Mesothelial cell of epicardium (in vitro differentiated cells): ENCODE results near the gene IVD. TPM values are rescaled to one million over a fixed set of nuclear protein-coding genes. Genes with fewer than 3 reads are reported as not detected.
A peak's percentile ranks its signal among the peaks of the same experiment; 100 is the strongest.

Experiments used
- DNase-seq, 2 experiments: peaks; one replicate each; pipeline ENCODE4 v3.0.0; 2021; ENCODE audit warnings: low spot score in 2 of 2; ENCODE audit not compliant: unreplicated experiment in 2 of 2
- H3K27ac Mint-ChIP-seq: 2 replicates; pipeline ENCODE4 v1.8.0; 2021; ENCODE audit warnings: mixed read lengths
- H3K27me3 Mint-ChIP-seq: 2 replicates; pipeline ENCODE4 v1.8.0; 2021; ENCODE audit warnings: low read depth, mixed read lengths
- H3K36me3 Mint-ChIP-seq: 2 replicates; pipeline ENCODE4 v1.8.0; 2021; ENCODE audit warnings: mixed read lengths
- H3K4me1 Mint-ChIP-seq: 2 replicates; pipeline ENCODE4 v1.8.0; 2021; ENCODE audit warnings: mixed read lengths
- H3K4me3 Mint-ChIP-seq: 2 replicates; pipeline ENCODE4 v1.8.0; 2021; ENCODE audit warnings: mild to moderate bottlenecking, moderate library complexity, mixed read lengths
- H3K9me3 Mint-ChIP-seq: 2 replicates; pipeline ENCODE4 v1.8.0; 2021; ENCODE audit warnings: mixed read lengths
- CTCF ChIP-seq: fragments of 200-600 bp; sonication (generic); IDR thresholded peaks from one replicate; pipeline ENCODE4 v1.5.0; 2021; ENCODE audit warnings: antibody characterized with exemption; ENCODE audit not compliant: unreplicated experiment
- total RNA-seq: library from RNA; stranded (reverse); gene quantifications from 3 replicates; pipeline ENCODE4 v1.2.1, GENCODE V29; 2021

The IVD gene
- total RNA-seq, 1 donor from 2014 or later = 117 TPM

DNA sequence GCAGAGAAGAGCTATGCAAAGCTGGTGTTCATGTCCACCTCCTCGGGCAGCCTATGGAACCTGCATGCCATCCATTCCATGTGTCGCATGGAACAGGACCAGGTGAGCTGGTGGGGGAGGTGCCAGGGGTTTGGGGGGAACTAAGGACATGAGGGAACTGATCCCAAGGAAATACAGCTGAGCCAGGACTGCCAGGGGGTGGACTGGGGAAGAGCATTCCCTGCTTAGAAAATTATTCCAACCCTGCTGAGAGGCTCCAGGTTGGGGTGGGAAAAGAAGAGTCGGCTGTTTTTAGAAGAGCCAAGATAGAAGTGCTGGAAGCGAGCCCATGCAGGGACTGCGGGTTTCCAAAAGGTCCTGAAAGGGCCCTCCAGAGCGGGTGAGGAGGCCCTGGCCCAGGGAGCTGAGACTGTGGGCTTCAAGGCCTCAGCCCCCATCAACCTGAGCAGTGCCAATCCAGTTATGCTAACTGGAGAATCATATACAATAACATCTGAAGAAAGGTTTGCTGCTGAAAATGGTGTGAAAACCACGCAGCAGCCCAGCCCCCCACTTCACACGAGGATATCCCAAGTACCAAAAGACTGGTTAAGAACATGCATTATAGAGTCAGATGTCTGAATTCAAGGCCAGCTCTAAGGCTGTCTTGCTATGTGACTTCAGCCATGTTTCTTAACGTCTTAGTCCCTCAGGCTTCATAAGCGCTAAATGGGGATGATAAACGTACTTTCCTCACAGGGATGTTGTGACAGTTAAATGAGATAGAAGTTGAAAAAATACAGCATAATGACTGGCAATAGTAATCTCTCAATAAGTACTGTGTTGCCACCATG, 39.8 kb upstream of the IVD start:
- peaks cover 2% of the 10 kb centered on the region for H3K4me1 Mint-ChIP-seq
- no peak overlapping the region for H3K4me3 Mint-ChIP-seq
- peaks cover 62% of the 10 kb centered on the region for H3K27me3 Mint-ChIP-seq
- no peaks in the 10 kb centered on the region for H3K9me3 Mint-ChIP-seq
- TF ChIP-seq CTCF = no peak
- no peaks in the 10 kb centered on the region for H3K36me3 Mint-ChIP-seq
- no peak for DNase-seq
- no peak overlapping the region for H3K27ac Mint-ChIP-seq

DNA sequence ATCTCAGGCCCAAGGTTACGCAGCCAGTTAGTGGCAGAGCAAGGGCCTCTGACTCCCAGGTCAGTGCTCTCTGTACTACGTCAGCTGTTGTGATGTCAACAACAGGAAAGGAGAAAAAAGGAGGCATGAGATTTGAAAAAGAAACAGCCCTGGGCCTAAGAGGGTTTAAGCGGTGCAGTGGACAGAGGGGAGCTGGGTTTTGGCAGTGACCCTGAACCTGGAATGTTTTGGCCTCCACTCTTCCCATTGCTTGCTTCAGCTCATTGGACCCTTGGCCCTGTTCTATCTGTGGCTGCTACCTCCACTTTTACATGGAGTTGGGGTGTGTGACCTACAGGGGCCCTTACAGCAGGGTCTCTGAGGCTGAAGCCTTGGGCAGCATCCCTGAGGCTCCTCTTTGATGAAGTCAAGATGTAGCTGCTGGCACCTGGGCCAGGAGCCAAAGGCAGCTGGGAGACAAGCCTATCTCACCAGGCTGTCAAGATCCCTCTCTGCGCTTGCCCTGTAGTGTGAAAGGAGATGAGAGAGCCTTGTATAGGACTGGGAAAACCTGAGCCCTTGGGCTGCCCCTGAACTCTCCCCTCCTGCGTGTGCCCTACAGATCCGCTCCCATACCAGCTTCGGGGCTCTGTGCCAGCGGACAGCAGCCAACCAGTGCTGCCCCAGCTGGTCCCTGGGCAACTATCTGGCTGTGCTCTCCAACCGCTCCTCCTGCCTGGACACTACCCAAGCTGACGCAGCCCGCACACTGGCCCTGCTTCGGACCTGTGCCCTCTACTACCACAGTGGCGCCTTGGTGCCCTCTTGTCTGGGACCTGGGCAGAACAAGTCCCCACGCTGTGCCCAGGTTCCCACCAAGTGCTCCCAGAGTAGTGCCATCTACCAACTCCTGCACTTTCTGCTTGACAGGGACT, 38.9 kb upstream of the IVD start:
- no peak for TF ChIP-seq CTCF
- DNase-seq = no peak
- H3K9me3 Mint-ChIP-seq = no peaks in the 10 kb centered on the region
- H3K4me1 Mint-ChIP-seq = peaks cover 2% of the 10 kb centered on the region
- H3K36me3 Mint-ChIP-seq = no peaks in the 10 kb centered on the region
- H3K27me3 Mint-ChIP-seq = peaks cover 56% of the 10 kb centered on the region
- H3K27ac Mint-ChIP-seq = no peak overlapping the region
- H3K4me3 Mint-ChIP-seq = no peak overlapping the region

- TF ChIP-seq CTCF = no peak
- no peak for DNase-seq
- no peak overlapping the region for H3K27ac Mint-ChIP-seq
- no peaks in the 10 kb centered on the region for H3K9me3 Mint-ChIP-seq
- peaks cover 50% of the 10 kb centered on the region for H3K27me3 Mint-ChIP-seq
- H3K36me3 Mint-ChIP-seq = no peaks in the 10 kb centered on the region
- no peak overlapping the region for H3K4me3 Mint-ChIP-seq
- peaks cover 5% of the 10 kb centered on the region for H3K4me1 Mint-ChIP-seq
These were observed 38.3 kb upstream of the IVD start for GRCh38 chr15:40367371-40367685.

DNA sequence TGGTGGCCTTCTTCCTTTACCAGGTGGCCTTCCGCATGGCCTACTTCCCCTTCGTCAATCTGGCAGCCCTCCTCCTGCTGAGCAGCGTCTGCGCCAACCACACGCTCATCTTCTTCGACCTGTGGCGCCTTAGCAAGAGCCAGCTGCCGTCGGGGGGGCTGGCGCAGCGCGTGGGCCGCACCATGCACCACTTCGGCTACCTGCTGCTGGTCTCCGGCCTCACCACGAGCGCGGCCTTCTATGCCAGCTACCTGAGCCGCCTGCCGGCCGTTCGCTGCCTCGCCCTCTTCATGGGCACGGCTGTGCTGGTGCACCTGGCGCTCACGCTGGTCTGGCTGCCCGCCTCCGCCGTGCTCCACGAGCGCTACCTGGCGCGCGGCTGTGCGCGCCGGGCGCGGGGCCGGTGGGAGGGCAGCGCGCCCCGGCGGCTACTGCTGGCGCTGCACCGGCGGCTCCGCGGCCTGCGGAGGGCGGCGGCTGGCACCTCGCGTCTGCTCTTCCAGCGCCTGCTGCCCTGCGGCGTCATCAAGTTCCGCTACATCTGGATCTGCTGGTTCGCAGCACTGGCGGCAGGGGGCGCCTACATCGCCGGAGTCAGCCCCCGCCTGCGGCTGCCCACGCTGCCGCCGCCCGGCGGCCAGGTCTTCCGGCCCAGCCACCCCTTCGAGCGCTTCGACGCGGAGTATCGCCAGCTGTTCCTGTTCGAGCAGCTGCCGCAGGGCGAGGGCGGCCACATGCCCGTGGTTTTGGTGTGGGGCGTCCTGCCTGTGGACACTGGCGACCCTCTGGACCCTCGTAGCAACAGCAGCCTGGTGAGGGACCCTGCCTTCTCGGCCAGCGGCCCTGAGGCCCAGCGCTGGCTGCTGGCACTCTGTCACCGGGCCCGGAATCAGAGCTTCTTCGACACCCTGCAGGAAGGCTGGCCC, 37.6 kb upstream of the IVD start:
- no peak overlapping the region for H3K4me3 Mint-ChIP-seq
- H3K27me3 Mint-ChIP-seq = peaks cover 44% of the 10 kb centered on the region

More for the DNA sequence above, 37.6 kb upstream of the IVD start:
- Mint-ChIP-seq H3K36me3 (no peaks in the 10 kb centered on the region), H3K4me1 (peaks cover 5% of the 10 kb centered on the region), H3K27ac (no peak overlapping the region), H3K9me3 (no peaks in the 10 kb centered on the region)
- DNase-seq = peak; percentile 73 to 83
- peak; percentile 81 for TF ChIP-seq CTCF
